ENCODE results near the gene ENTREP3.

ENTREP3 gene

DNA sequence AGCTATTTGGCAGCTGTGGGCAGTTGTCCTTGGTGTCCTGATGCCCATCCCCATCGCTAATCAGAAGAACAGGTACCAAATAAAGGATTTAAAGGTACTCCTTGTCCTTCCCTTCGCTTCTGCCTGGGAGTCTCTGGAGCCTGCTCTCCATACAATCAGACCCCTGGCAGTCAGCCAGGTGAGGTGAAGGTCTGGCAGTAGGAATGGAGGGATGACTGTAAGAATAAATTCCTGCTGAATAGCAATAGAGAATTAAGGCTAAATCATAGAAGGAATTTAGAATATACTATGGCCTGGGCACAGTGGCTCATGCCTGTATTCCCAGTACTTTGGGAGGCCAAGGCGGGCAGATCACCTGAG lies 56.8 kb downstream of the ENTREP3 start:
- no peak for DNase-seq (ENCODE audit: low read depth)

DNA sequence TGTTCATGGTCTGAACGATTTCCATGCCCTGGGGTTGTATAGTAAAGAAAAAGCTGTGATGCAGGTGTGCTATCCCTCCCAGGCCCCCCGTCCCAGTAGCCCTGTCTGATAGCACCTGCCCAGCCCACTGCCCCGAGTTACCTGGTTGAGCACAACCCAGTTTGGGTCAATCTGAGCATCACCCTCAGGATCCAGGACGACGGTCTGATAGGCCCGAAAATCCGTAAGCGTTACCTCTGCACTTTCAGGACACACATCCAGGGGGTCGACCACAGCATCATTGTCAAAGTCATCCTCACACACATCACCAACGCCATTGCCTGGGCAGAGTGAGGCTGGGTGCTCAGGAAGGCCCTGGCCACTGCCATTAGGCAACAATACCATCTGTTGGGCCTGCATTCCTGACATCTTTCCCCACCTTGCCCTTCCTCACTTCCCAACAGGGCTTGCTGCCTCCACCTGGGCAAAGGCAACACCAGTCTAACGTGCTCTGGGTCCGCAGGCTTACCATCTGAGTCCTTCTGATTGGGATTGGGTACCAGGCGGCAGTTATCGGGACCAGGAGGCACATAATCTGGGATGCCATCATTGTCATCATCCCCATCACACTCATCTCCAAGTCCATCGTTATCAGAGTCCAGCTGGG lies 57.3 kb downstream of the ENTREP3 start:
- DNase-seq (ENCODE audit: low read depth): no peak

All from activated T-helper 1 cell treated with Interleukin-2 at 50 U/mL for 16 hours (primary cell).